ENCODE results near the gene IFT27.
A peak's percentile ranks its signal among the peaks of the same experiment; 100 is the strongest.
"Not testable (repeated sequence)": the region's sequence is repeated elsewhere in the genome, so short reads cannot be mapped to it uniquely, and the experiment has no call there.

IFT27 gene

DNA sequence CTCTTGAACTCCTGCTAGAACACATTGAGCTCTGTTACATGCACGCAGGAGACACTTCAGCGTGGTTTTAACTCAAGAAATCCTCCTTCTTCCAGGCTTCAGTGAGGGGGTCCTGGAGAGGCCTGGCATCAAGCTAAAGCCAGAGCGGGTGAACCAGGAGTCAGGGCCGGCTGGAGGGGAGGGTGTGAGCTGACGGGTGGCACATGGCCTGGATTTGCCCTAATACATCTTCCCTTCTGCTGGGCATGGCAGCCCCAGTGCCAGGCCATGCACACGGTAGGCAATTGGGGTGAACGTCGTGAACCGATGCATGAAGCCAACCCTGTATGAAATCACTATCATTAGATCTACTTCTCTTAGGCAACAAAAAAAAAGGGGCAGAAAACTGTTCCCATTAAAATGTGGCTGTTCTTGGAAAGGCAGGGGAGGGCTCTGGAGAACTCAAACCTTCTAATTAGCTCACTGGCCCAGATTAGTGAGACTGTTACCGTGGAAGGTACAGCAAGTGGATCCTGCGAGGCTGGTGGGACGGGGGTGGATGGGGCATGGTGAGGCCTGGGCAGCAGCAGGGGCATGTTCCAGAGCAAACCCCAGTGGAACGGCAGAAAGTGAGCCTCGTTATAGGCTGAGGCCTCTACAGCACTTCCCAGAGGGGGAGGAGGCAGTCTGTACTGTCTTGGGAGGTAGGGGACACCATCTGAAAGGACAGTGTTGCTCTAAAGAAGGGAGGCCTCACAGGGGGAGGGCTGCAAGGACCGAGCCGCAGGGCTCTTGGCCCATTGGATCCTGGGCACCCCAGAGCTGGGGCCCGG is 10.6 kb downstream of the IFT27 start:
- no peak for DNase-seq (ENCODE audit: low read depth)

DNA sequence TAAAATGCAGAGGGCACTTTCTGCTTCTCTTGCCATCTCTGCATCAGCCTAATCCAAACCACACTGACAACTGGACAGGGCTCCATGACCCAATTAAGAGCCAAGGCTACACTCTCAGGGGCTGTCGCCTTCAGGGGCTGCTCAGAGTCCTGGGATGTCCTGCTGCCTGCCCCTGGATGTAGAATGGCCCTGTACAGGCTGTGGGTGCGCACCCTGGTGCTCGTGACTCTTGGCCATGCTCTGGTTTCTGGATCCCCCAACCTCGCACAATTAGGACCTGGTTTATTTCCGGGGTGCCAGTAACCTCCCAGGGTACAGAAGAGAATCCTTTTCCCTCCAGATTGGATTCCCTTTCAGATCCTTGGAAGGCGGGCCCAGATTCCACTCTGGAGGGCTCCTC is 11.3 kb downstream of the IFT27 start:
- no peak for DNase-seq (ENCODE audit: low read depth)

DNA sequence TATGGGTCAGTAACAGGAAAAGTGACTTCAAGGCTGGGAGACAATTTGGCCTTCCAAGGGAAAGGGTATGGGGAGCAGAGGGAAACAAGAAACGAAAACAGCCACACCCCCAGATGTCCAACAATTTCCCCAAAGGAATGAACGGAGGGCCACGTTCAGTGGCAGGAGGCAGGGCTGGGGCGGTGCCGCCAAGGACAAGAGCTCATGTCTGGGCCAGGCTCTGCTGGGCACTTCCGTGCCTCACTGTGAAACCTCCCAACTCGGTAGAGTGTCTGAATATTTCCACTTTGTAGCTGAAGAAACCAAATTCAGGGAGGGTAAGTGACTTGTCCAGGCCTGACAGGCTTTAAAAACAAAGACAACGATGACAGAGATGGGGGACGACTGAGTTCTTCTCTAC is 11.9 kb downstream of the IFT27 start:
- no peak for DNase-seq (ENCODE audit: low read depth)

DNA sequence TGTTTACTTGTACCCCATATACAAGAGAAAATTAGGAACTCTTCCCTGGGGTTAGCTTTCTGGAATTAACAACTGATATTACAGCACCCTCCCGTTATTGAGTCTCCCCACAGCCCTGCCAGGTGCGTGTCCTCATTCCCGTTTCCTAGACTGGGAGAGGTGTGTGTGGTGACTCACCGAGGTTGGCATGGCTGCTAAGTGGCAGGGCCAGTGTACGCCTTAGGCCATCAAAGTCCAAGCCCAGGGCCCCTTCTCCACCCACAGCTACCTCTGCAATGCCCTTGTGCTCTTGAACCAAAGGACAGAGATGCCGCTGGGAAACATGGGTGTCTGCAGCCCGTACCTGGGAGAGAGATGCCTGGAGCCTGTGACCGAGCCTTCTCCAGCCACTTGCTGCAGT is 12.3 kb downstream of the IFT27 start:
- DNase-seq (ENCODE audit: low read depth), result no peak

DNA sequence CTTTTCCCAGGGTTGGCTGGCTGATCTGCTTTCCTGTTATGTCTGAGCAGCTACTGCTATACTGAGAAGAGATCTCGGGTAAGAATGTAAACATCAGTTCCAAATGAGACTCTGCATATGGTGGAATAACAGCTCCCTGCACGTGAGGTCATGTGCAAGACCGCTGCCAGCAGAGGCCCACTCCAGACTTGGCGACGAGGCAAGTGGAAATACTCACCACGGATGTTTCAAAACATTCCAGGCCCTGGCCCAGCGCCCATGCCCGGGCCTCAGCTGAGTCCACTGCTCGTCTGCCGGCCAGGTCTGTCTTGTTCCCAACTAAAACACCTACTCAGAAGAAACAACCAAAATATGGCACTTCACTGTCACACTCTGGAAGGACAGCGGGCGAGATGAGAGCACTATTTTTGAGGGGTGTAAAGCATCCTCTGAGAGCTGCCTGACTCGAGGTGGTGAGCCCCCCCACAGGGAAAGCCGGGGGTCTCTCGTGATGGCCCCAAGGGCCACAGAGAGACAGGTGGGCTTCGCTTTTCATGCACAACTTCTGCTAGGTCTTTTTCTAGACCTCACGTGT is 13.1 kb downstream of the IFT27 start:
- DNase-seq (ENCODE audit: low read depth), result peak; percentile 13

DNA sequence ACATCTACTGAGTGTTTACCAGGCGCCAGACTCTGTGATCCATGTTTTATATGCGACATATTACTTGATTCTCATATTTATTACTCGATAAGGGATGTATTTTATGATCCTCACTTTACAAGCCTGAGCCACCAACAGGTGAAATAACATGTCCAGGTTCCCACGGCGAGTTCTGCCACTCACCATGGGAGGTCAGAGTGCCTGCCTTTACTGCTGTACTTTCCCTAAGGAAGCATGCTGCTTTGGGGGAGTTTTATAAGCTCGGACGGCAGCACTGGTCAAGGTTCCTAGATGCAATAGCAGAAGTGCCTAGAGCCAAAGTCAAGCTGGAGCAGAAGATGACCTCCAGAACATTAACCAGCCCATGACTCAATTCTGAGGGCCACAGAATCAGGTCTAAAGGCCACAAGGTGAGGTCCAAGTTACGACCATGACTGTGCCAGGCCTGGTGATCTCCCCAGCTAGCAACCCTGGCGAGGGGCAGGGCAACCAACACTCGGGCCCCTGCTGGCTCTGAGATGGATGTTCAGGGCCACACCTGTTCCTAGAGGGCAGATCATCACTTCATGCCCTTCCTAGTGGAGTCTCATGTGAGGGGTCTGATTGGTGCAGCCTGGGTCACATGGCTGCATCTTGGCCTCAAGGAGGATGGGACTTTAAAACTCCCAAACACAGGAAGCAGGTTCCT is 14.2 kb downstream of the IFT27 start:
- no peak for DNase-seq (ENCODE audit: low read depth)

DNA sequence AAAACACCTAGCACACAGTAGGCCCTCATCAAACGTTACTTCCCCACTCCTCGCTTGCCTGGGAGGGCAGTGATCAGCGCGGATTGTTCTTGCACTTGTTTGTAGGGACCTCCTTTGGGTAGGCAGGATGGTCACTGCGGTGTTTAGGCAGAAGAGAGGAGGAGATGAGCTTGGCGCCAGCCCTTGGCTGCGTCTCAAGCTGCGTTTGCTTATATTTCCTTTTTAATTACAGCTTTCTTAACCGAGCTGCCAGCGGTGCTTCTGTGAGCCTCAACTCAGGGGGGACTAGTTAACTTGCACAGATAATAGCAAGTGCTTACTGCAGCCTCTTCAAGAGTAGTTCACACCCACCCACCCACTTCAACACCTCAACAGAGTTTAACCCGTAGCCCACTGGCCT is 15.1 kb downstream of the IFT27 start:
- no peak for DNase-seq (ENCODE audit: low read depth)

DNA sequence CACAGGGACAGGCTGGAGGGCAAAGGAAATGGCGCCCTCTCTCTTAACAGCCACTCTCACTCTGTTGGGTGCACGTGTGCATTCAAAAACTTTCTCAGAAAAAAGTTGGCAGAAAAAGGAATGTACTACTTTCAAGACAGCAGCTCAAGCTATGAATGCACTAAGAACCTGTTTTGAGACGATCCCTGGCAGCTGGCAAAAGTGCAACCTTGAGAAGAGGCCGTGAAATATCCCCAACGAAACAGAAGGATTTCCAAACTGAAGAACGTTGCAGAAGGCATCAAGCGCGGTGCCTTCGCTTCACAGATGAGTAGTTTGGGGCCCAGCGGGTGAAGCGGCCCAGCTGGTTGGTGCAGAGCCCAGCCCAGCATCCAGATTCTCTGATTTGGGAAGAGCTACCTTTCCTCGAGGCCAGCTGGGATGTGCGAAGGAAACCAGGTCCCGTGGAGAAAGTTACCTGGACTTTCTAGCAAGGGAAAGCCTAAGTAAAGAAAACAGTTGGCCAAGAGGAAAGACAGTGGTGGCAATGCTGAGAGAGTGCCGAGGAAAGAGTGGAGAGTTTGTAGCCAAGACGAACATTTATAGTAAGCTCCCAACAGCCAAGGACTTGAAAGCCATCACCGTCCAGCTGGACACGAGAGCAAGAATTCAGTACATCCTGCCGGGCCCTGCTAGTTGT is 16.3 kb downstream of the IFT27 start:
- no peak for DNase-seq (ENCODE audit: low read depth)

DNA sequence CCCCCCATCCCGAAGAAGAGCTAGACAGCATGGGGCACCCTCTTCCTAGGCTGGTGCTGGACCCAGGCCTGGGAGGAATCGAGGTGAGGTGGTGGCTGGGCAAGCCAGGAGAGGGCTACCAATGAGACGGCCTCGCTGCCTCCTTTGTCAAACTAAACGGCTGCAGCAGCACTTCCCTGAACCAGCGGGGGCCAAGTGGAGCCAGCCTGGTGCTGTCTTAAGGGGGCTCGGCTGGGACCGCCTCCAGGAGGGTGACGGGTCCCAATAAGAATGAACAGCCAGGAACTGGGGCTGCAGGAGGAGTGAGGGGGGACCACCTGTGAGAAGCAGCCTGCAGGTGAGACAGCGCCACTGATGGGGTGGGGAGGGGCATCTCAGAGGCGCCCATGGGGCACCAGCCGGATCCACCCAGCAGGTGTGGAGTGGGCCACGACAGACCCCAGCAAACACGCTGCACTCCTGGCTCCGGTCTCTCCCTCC is 17.1 kb downstream of the IFT27 start:
- no peak for DNase-seq (ENCODE audit: low read depth)

DNA sequence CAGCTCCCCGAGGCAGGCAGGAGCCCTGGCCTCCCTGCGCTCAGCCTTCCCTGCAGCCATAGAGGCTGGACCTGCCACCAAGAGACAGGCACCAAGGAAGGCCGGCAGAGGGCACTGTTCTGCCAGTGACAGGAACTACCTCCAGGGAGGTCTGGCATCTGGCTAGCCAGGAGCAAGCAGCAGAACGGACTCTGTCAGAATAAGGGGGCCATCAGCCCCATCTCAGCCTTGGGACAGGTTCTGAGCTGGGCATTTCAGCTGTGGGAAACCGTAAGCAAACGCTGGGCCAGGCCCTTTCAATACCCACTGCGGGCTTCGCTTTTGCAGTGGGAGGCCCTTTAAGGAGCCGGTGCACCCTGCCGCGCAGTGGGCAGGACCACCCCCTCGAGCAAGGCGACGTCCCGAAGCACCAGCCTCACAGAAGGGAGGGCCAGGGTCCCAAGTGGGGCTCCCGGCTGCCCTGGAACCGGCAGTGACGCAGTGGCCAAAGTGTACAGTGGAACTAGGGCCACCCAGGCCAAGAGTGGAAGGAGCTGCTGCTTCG is 18.2 kb downstream of the IFT27 start:
- DNase-seq (ENCODE audit: low read depth), result peak; percentile 61

DNA sequence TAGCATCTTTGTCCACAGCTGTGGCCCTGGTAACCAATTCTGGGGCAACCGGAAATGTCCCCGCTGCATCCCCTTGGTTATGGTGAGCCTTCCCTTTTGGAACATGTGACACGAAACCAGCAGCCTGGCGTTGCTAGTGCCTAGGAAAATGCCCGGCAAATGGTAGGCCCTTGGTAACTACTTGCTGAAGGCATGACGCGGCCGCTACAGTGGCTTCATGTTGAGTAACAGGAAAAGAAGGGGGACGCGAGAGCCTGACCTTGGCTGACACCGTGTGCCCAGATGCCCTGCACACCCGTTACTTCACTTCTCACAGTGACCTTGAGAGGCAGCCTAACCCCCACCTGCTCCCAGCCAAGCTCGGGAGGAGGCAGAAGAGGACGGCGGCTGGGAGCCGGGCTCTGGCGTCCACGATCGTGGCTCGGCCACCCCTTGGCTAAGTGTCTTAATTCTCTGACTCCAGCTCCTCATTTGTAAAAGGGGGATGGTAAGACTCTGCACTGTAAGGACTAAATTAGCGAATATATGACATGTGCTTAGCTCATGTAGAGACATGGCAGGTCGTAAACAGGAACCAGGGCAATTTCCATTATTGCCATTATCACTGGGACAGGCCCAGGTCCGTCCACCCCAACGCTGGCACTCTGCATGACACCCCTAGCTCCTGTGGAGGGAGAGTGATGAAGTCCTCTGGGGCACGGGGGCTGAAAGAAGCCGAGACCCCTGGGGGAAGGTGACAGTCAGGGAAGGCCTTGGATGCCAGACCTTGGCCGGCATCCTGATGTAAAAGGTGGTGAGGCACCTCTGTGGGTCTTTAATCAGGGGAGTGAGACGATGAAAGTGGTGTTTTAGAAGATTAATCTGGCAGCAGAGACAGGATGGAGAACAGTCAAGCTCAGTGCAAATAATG is 18.9 kb downstream of the IFT27 start:
- no peak for DNase-seq (ENCODE audit: low read depth)

DNA sequence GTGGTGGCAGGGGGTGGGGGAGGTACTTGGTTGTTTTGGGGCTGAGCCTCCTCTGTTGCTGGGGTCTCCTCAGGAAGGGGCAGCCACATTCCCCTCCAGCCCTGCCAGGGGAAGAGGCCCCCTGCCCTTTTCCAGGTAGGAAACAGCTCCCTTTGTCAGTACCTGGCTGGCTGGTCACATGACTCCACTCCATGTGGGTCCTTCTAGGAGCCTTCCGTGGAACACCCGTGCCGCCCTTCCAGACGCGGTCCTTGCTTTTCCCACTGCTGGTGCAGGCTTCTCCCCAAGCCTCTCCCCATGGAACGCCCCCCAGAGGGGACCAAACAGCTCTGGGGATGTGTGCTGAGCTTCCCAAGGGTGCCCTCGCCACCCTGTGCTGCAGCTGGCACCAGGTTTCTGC is 19.9 kb downstream of the IFT27 start:
- DNase-seq (ENCODE audit: low read depth), result no peak

DNA sequence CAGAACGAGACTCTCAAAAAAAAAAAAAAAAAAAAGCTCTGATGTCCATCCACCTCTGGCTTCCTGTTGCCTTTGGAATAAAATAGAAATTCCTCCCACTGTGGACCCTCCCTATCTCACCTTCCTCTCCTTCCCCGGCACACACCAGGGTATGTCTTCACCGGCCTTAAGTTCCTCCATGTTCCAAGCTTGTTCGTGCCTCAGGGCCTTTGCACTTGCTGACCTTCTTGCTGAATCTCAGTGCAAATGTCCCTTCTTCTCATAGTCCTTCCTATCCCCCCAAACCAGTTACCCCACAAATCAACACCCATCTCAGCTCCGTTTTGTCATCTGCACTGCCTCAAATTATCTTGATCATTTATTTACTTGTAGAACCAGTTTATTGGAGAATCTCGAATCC is 20.6 kb downstream of the IFT27 start:
- DNase-seq (ENCODE audit: low read depth), result no peak

DNA sequence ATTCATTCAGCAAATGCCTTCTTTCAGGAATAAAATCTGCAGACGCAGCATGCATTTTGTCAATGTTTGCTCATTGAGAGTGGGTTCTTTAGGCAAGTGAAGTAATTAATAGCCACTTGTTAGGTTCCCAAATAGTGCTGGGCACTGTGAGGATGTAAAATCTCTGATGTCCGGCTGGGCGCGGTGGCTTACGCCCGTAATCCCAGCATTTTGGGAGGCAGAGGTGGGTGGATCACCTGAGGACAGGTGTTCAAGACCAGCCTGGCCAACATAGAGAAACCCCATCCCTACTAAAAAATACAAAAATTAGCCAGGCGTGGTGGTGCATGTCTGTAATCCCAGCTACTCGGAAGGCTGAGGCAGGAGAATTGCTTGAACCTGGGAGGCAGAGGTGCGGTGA is 21.0 kb downstream of the IFT27 start:
- not testable (repeated sequence) for DNase-seq (ENCODE audit: low read depth)

DNA sequence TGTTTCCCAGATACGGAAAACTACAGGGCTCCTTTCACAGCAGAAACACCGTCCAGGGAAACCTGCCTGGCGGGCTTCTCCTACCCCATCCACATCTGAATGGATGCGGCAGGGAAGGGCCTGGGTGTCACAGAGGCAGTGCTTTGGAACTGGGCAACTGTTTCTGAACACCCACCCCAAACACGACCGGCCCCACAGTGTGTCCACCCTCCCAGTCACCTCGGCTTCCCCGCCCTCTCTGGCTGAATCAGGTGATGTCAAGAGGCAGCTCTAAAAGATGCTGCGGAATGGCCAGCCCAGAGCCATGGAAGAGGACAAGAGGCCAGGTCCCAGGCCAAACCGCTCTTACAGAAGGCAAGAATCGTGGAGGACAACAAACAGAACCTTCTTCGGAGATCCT is 22.0 kb downstream of the IFT27 start:
- no peak for DNase-seq (ENCODE audit: low read depth)

DNA sequence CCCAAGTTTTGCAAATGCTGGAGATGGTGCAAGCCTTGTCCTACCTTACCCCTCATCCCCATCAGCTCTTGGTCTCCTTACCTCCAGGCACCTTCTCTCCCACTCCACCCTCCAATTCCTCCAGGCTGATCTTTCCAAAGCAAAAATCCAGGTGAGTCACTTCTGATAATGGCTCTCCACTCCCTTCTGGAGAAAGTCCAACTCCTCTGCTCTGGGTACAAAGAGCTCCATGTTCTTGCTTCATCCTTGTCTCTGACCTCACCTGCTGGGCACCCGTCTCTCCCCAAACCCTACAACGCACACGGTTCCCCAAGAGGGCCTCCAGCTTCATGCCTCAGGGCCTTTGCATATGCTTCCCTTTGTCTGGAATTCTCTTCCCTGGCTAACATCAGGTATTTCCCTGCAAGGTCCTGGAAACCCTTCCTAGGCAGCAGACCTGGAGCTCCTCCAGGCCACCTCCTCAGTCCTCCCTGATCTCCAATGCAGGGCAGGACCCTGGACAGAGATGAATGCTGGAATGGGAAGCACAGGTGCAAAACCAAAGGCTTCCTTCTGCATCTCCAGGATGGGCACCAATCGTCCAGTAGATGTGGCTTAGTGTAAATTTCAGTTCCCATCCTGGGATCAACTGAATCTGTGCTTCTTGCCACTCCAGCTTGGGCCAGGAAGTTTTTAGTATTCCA is 22.7 kb downstream of the IFT27 start:
- DNase-seq (ENCODE audit: low read depth), result no peak

DNA sequence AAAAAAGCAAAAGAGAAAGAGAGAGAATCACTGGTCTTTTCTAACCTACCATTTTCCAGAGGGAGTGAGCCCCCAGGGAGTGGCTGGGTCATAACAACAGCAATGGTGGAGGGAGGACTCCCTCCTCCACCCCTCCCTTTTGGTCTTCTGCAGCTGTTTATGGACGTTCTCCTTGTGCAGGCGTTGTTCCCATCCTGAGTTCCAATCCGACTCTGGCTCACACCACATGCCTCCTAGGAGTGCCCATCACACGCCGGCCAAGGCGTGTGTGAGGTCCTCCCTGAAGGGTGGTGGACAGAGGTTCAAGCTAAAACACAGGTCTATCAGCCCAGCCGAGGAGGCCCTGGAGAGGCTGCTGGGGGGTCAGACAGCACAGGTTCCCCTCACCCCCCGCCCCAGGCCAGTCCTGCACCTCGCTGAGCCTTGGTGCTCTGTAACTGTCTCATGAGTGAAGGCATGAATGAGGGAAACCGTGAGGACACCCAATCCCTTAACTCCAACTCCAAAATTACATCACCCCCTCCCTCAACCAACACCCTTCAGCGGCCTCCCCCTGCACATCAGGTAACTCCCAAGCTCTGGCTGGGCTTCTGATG is 29.4 kb downstream of the IFT27 start:
- DNase-seq (ENCODE audit: low read depth), result no peak

DNA sequence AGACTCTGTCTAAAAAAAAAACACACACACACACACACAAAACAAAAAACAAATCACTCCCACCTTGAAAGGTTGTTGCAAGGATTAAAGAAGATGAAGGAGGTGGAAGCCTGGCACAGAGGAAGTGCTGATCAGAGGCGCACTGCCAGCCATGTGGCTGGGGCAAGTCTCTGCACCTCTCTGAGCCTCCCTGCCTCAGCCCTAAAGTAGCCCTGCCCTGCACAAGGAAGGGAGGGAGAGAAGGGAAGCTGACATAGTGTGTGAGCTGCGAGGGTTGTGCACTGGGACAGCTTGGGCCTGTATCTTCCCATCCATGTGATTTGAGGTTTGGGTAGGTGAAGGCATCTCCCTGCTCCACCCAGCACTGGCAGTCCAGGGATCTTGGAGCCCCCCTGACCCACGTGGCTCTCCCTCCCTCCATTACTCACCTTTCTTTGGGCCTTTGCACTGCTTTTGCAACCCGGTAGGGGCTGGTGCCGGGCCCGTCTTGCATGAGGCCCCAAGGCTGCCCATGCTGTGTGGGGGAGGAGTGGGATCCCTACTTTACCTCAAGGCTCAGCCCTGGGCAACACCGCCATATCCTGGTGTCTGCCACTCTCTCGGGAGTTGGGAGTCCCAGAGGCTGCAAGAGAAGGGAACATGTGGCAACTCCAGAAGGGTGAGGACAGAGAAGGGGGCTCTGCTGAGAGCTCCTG is 30.5 kb downstream of the IFT27 start:
- DNase-seq (ENCODE audit: low read depth), result no peak

DNA sequence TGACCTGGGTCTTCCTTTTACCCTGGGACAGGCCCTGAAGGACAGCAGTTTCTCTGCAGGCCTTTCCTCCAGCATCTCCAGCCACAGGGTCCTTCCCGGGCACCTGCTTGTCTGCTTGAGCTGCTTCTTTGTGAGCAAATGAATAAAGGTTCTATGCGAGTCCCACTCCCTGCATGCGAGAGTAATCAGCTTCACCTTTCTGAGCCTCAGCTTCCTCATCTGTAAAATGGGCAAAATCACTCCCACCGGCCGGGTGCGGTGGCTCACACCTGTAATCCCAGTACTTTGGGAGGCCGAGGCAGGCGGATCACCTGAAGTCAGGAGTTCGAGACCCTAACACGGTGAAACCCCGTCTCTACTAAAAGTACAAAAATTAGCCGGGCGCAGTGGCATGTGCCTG is 31.1 kb downstream of the IFT27 start:
- no peak for DNase-seq (ENCODE audit: low read depth)

DNA sequence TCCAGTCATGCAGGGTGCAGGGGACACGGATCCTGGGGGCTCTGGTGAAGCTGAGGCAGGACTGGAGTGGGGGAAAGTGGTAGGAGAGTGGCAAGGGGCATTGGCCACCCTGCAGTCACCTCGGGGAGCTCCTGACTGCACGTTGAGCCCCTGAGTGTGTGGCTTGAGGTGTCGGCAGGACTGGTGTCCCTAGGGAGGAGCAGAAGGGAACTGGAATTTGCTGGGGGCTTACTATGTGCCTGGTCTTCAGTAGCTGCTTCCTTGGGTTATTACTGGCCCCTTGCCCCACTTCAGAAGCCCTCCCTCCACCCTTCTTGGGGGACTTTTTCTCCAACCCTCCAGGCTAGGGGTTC is 31.5 kb downstream of the IFT27 start:
- DNase-seq (ENCODE audit: low read depth), result no peak

Data from amniotic epithelial cell (primary cell).